ENCODE measurements around the gene PTK6. TPM values are rescaled to one million over a fixed set of nuclear protein-coding genes. Genes with fewer than 3 reads are reported as not detected.

The PTK6 gene
- total RNA-seq, 4 donors from 2014 or later, result under 0.01 TPM; not detected in 2

GRCh38 chr20:63568986-63569949, 32.1 kb upstream of the PTK6 start:
- no peak for DNase-seq
- intact Hi-C loops (cut with DNase I; ENCODE audit: low total_unique reads), result no loop called here
- H3K27ac ChIP-seq, result no peak overlapping the region
- H3K4me1 ChIP-seq, result peaks cover 0 to 6% of the 10 kb centered on the region in 2 donors
- no peaks in the 10 kb centered on the region for H3K36me3 ChIP-seq
- no peaks in the 10 kb centered on the region for H3K9me3 ChIP-seq
- no peak overlapping the region for H3K4me3 ChIP-seq
- H3K27me3 ChIP-seq, result no peaks in the 10 kb centered on the region
- TF ChIP-seq POLR2A (IDR thresholded peaks at IDR 0.05) (no peak), CTCF (IDR thresholded peaks at IDR 0.05) (no peak)

DNA sequence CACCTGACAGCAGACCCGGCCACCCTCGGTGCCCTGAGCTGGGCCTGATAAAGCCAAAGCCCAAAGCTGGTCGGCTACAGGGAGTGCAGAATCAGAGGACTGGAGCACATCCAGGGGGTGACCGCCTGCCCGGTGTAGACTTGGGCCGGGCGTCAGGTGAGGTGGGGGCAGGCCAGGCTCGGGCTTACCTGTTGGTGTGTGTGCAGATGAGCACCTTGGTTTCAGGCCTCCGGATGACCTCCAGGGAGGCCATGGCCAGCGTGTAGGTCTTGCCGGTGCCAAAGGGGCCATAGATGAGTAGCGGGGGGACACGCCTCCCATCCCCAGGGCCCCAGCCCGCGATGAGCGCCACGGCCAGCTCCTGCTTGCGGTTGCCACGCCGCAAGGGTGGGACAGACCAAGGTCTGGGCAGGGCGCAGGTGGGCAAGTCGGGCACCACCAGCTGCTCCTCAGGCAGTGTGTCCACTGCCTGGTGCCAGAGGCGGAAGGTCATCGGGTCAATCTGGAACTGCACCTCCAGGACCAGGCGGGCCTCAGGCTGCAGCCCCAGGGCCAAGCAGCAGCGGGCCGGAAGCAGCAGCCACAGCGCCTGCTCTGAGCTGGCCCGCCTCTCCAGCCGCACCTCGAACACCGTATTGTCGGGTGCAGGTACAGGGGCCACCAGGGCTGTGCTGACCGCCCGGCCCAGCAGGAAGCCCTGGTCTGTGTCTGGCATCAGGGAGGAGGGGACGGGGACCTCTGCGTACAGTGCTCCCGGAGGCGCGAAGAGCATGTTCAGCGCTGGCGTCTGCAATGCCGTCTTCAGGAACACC, 31.2 kb upstream of the PTK6 start:
- Histone ChIP-seq H3K27ac (no peak overlapping the region), H3K4me3 (no peak overlapping the region), H3K4me1 (peaks cover 0 to 4% of the 10 kb centered on the region in 2 donors), H3K36me3 (no peaks in the 10 kb centered on the region), H3K27me3 (no peaks in the 10 kb centered on the region), H3K9me3 (no peaks in the 10 kb centered on the region)
- intact Hi-C loops (cut with DNase I; ENCODE audit: low total_unique reads), result no loop called here
- DNase-seq, result no peak
- TF ChIP-seq CTCF (IDR thresholded peaks at IDR 0.05), result no peak
- no peak for TF ChIP-seq POLR2A (IDR thresholded peaks at IDR 0.05)

DNA sequence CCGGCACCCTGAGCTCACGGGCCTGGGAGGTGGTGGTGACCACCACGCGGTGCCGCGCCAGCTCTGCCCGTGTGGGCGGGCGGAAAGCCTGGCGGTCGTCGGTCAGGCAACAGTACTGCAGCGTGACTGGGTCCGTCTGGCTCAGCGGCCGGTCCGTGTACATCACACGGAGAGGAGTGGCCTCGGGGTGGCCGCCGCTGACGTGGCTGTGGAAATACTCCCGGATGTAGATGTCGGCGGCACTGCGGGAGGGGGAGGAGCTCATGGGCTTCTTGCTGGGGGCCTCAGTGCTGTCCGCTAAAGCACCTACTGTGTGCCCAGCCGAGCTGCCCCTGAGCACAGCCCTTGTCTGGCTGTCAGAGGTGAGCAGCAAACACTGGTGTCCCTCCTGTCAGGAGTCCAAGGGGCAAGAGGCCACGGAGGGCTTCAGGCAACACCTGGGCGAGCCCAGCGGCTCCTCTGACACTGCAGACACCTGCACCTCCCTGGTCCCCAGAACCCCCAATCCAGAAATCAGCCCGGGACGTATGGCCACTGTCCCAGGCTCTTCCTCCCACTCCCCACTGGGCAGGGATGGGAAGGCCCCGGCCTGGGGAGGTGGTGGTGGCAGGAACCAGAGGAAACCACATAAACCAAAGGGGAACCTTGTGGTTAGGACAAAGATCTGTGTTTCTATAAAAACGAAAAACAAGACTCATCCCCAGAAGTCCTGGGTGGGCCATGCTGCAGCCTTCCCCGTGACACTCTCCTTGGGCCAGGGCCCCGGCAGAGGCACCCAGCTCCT, 30.4 kb upstream of the PTK6 start:
- Histone ChIP-seq H3K4me3 (no peak overlapping the region), H3K27ac (no peak overlapping the region), H3K4me1 (no peaks in the 10 kb centered on the region), H3K36me3 (no peaks in the 10 kb centered on the region), H3K9me3 (no peaks in the 10 kb centered on the region), H3K27me3 (no peaks in the 10 kb centered on the region)
- TF ChIP-seq POLR2A (IDR thresholded peaks at IDR 0.05) (no peak), CTCF (IDR thresholded peaks at IDR 0.05) (no peak)
- DNase-seq, result no peak
- intact Hi-C loops (cut with DNase I; ENCODE audit: low total_unique reads), result no loop called here

DNA sequence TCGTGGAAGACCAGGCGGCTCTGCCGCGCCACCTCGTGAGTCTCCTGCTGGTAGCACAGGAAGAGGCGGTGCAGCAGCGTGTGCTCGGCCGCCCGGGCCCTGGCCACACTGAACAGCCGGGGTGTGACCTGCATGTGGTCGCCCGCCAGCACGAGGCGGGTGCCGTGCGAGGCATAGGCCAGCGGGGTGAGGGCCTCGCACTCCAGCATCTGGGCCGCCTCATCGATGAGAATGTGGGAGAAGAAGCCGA, 29.9 kb upstream of the PTK6 start:
- H3K4me1 ChIP-seq, result no peaks in the 10 kb centered on the region
- no peaks in the 10 kb centered on the region for H3K36me3 ChIP-seq
- no peaks in the 10 kb centered on the region for H3K27me3 ChIP-seq
- H3K9me3 ChIP-seq, result no peaks in the 10 kb centered on the region
- intact Hi-C loops (cut with DNase I; ENCODE audit: low total_unique reads), result no loop called here
- H3K27ac ChIP-seq, result no peak overlapping the region
- no peak overlapping the region for H3K4me3 ChIP-seq
- TF ChIP-seq POLR2A (IDR thresholded peaks at IDR 0.05) (no peak), CTCF (IDR thresholded peaks at IDR 0.05) (no peak)
- DNase-seq, result no peak
